Neural cell (in vitro differentiated cells): Measurements from ENCODE around the gene RSRC1.

Source experiments
- CTCF ChIP-seq: fragments of 450-650 bp; IDR thresholded peaks from 2 replicates; pipeline ENCODE4 v1.5.1; 2014; ENCODE audit warnings: antibody characterized with exemption, mild to moderate bottlenecking, moderate library complexity; ENCODE audit not compliant: poor library complexity, severe bottlenecking
- EP300 ChIP-seq: fragments of 450-650 bp; conservative IDR thresholded peaks from 2 replicates; pipeline ENCODE4 v1.6.1; 2014; ENCODE audit warnings: antibody characterized with exemption, mild to moderate bottlenecking, moderate library complexity; ENCODE audit not compliant: poor library complexity, severe bottlenecking
- EZH2 ChIP-seq: fragments of 200-600, 300-800 bp; shearing (Covaris generic), sonication (generic); IDR thresholded peaks from 2 replicates; pipeline ENCODE4 v1.6.1; 2014; ENCODE audit warnings: antibody characterized with exemption, low read length, borderline replicate concordance, mild to moderate bottlenecking; ENCODE audit not compliant: insufficient read depth, poor library complexity, severe bottlenecking
- MXI1 ChIP-seq: fragments of 450-650 bp; conservative IDR thresholded peaks from 2 replicates; pipeline ENCODE4 v1.6.1; 2014; ENCODE audit warnings: antibody characterized with exemption, mild to moderate bottlenecking; ENCODE audit not compliant: poor library complexity, severe bottlenecking
- POLR2AphosphoS5 ChIP-seq: IDR thresholded peaks from 2 replicates; pipeline ENCODE4 v1.6.1; 2012
- RAD21 ChIP-seq: fragments of 450-650 bp; conservative IDR thresholded peaks from 2 replicates; pipeline ENCODE4 v1.6.1; 2014; ENCODE audit warnings: antibody characterized with exemption, mild to moderate bottlenecking, moderate library complexity
- REST ChIP-seq: IDR thresholded peaks from 2 replicates; pipeline ENCODE4 v1.6.1; 2012; ENCODE audit warnings: borderline replicate concordance
- SMC3 ChIP-seq: fragments of 450-650 bp; conservative IDR thresholded peaks from 2 replicates; pipeline ENCODE4 v1.6.1; 2014; ENCODE audit warnings: antibody characterized with exemption, mild to moderate bottlenecking, moderate library complexity; ENCODE audit not compliant: poor library complexity
- TAF1 ChIP-seq: IDR thresholded peaks from 2 replicates; pipeline ENCODE4 v1.6.1; 2012; ENCODE audit warnings: low read depth

- TF ChIP-seq RAD21 (no peak), CTCF (no peak), POLR2AphosphoS5 (no peak), TAF1 (no peak), EZH2 (no peak), REST (no peak), MXI1 (no peak), EP300 (no peak), SMC3 (no peak)
These were observed 198.5 kb downstream of the RSRC1 start for GRCh38 chr3:158308236-158308928.
